ENCODE measurements around the gene GYG1.

The GYG1 gene

DNA sequence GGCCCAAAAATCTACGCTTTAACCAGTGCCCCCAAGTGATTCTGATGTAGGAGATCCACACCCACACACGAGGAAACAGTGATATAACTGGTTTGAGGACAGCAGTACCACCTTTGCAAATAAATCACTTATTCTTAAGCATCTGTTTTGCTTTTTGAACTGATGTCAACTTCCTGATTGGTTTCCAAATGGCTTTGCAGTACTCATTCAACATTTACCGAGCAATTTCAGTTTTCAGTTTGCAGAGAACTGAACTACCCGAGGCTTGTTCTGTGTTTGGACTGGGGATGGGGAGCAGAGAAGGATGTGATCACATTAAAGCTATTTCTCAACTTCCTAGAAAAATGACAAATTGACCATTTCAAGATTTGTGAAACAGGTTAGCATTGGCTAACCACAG, 1.1 kb upstream of the GYG1 start:
- DNase-seq = no peak

DNA sequence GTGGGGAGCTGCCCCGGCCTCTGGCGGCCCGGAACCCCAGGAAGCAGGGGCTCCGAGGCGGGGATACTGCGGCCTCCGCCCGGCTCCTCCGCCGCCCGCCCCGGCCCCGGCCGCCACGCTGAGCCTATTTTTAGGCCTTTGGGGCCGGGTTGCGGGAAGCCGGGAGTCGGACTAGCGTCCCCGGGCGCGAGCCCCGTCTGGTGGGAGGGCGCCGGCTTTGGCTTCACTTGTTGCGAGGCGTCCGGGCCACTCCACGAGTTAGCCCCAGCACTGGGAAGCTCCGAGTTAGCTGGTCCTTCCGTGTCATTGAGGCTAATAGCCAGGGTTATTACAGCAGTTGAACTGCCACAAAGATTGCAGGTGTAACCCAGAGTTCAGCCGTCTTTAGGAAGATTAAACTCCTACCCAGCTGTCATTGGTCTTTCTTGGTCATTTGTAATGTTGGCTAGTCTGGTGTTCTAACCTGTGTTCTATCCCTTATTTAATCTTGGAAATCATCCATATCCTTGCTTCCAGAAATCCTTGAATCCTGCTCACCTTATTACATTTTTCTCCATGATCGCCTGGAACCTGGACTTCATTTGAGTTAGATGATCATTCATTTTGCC, 791 bp downstream of the GYG1 start:
- DNase-seq = no peak

DNA sequence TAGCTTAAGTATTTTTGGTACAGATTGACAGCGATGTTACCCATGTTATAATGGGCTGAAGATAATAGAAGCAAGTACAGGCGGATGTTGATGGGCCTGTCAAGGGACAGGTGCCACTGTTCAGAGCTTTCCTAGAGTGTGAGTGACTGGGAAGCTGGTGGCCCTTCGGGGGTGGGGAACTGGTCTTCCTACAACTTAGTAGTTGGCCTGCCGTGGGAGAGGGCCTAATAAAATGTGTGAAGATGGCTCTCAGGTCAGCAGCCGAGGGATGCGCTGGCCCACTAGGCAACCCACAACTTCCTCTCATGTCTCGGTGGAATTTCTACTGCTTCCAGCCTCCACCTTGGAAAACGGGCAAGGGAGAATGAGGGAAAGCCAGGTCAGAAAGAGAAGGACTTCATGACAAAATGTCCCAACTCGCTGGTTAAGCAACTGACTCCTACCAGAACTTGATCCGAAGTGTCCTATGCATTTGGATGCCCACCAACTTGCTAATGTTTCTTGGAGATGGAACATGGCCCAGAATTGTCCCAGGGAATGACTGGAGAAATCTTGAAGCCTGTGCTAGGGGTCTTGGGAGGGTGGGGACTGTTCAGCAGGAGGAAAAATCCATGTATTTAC, 1.4 kb downstream of the GYG1 start:
- DNase-seq = no peak

- DNase-seq = no peak
These were observed 6.3 kb downstream of the GYG1 start for GRCh38 chr3:148997623-148998022.

- DNase-seq = no peak
These were observed 7.0 kb downstream of the GYG1 start for GRCh38 chr3:148998297-148998696.

DNA sequence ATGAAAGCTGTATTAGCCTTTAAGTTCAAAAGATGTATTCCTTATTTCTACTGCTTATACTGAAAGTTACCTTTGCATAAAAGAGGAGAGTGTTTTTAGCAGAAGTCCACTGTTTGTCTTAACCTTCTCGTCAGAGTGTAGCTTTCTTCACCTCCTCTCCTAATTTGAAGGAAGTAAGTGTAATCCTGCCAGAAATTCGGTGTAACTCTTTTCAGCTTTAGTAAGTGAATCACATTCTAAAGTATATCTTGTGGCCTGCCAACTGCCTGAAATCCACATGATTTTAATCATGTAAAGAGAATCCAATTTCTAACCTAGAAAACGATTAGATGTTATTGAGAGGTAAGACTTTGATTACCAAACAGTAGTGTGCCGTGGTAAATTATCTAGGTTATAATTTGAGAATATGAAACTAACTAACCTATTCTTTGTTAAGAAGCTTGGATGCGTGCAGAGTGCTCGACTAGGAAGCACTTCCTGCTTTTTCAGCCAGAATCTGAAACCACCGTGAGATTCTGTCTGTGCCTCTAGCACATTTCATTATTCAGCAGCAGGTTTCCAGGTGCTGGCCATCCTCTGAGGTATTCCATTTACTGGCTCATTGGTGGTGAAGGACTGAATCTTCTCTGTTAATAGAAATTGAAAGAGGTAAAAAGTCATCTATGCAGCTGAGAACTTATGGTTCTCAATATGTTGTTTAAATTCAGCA, 7.5 kb downstream of the GYG1 start:
- no peak for DNase-seq

DNA sequence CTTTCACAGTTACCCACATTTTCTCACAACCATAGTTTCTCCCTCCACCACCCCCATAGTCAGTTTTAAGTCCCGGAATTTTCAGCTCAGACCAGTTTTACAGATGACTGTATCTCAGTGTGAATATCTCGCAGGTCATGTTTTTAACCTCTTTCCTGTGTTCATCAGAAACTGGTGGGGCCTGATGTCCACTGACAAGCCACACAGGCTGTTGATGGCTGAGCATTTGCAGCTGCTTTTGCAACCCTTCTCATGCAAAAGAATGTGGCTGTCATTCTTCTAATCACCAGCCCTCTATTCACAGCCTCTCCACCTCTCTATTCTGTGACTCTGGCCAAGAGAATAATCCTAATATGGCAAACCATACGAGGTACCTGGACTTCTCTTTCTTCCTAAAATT, 8.5 kb downstream of the GYG1 start:
- DNase-seq = no peak

- no peak for DNase-seq
These were observed 8.9 kb downstream of the GYG1 start for GRCh38 chr3:149000206-149000745.

DNA sequence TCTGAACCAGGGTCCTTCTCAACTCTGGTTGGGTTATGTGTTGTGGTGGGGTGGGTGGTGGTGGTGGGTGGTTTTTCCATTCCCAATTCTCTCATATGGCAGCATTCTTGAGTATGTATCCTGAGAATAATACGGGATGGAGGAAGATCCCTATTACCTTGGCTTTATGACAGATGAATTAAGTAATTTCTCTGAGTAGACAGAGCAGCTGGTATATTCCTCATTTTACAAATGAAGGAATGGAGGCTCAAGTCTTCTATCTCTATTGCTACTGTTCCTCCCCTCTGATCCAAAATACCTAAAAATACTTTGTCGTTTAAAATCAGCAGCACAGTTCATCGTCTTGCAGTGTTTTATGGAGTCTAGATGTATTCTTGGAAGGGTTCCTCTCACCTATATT, 10.4 kb downstream of the GYG1 start:
- DNase-seq = no peak

GRCh38 chr3:149003653-149004305, 12.4 kb downstream of the GYG1 start:
- no peak for DNase-seq

- DNase-seq = no peak
These were observed 13.3 kb downstream of the GYG1 start for GRCh38 chr3:149004622-149005021.

- no peak for DNase-seq
These were observed 14.1 kb downstream of the GYG1 start for GRCh38 chr3:149005416-149005815.

- no peak for DNase-seq
These were observed 16.4 kb downstream of the GYG1 start for GRCh38 chr3:149007567-149008257.

DNA sequence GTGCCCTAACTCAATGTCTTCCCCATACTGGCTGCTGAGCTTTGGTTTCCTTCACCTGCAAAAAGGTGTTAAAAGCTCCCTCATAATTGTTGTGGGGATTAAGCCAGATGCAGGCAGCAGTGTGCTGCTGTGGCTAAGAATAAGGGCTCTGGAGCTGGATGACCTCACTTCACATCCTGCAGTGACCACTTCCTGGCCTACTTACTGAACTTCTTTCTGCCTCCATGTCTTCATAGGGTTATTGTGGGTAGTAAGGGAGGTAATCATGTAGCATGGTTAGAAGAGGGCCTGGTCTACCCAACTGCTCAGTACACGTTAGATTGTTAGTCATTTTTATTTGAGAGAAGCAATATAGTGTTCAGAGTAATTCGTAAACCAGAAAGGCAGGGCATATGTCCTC, 18.4 kb downstream of the GYG1 start:
- DNase-seq = no peak

DNA sequence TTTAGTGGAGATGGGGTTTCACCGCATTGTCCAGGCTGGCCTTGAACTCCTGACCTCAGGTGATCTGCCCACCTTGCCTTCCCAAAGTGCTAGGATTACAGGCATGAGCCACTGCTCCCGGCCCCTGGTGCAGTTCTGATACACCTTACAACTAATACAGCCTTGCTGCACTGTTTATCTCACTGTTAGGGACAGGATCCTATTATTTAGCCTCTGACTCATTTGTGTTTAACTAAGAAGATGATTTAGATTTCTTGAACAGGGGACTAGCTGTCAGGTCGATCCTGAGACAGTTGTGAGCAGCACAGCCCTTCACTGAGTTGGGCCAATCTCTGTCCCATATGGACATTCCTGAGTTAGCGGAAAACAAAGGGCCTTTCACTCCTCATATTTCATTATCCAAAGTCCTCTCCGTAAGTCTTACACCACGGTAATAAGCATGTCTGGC, 19.2 kb downstream of the GYG1 start:
- DNase-seq = no peak

DNA sequence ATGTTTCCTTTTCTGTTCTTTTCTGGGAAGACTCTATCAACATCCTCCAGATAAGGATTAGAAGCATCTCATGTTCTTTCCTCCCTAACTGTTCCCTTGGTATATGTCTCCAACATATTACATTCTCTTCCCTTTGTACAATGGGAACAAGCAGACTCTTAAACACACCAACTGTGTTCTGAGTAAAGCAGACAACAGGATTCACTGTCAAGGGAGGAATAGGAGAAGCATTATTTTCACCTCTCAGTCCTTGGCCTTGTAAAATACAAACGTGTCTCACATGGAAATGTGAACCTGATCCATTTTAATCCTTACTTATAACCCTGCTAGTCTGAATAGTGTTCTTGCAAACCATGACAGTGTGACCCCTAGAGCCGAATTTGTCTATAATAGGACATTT, 19.6 kb downstream of the GYG1 start:
- DNase-seq = no peak

DNA sequence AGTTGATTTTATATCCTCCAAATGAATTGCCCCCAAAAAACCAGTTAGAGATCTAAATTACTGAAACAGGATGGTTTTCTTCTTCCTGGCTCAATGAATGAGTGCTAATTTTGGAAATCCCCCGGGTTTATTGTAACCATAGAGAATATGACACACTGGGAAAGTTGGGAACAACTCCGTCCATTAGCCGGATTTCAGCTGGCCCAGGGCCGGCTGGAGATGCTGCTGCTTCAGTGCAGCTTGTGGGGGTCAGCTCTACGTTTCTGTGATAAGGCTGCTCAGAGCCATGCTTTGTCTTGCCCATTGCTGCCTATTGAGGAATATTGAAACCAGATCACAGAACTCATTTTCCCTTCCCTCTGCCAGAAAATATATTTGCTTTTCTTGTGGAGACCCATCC, 20.3 kb downstream of the GYG1 start:
- DNase-seq = no peak

DNA sequence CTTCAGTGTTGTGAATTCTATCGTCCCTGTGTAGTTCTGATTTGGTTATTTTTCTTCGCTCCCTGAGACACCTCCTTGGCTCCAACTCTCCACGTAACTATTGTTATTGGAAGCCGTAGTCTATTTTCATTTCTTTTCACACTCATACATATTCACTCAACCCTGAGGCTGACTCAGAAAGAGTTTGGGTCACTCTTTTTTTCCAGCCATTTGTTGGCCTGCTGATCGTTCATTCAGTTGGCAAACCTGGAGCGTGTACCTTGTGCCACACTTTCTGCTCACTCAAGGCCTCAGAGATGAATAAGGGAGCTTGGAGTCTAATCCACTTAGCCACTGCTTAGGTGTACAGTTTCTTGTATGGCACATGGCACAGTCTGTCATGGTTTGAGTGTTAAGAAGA, 22.4 kb downstream of the GYG1 start:
- no peak for DNase-seq

GRCh38 chr3:149015393-149015792, 24.1 kb downstream of the GYG1 start:
- no peak for DNase-seq

DNA sequence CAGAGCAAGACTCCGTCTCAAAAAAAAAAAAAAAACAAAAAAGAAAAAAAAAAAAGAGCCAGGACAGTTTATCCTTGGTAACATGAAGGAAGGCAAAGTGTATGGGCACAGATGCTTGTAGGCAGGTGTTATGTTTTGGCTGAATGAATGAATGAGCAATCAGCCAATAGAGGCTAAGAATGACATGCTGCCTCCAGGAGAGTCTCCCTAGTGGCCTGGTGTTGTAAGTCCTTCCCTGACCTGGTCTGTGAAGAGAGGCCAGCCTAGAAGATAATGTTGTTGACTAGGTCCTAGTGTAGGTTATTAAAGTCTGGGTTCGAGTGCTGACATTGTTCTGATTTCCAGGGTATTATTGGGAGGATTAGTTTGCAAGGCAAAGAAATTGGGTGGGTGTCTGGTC, 24.9 kb downstream of the GYG1 start:
- no peak for DNase-seq

DNA sequence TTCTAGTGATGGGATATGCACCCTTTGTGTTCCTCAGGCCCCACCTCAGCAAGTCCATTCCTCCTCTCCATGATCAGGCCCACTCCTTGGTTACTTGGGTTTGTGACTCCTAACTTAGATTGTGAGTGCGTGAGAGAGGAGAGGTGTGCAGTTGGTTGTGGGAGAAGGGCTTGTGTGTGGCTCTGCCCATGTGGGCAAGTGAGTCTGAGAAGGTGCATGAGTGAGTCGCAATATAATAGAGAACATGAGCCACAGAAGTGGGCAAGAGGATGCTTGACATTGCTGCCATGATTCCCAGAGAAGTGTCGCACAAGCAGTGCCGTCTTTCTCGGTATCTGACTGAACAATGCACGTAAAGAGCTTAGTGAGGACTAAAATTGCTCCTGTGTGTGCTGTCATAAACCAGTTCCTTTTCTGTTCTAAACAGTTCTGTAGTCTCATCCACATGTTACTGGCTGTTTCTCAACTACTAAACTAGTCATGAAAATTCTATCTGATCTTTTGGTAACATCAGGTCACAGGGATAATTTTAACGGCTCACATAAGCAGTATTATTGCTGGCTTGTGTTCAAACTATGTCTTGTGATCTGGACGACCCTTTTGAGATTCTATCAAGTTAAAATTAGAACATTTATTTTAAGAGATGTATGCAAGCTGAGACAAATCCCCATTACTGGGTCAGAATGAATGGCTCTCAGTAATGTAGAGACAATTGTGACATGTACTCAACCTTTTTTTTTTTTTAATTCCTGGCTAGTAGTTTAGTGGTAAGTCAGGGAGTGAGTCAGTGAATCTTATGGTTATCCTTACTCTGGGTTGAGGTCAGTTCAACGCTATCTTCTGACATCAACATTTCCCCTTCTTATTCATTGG, 25.6 kb downstream of the GYG1 start:
- no peak for DNase-seq

DNA sequence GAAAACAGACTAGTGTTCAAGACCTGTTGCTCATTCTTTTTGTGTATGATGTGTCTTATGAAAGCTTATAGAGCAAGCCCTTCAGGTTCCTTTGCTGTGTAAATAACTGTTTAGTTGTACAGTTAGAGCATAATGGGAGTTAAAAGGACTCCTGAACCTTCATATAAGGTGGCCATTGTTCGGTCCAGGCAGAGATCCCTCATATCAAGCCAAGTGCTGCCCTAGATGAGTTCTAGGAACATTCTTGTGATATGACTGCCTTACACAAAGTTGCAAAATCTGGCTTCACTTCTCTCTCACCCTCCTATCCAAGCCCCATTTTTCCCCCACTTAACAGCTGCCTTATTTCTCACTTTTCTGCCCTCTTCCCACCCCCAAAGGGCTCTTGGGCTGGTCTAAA, 26.9 kb downstream of the GYG1 start:
- DNase-seq = no peak
